Hematopoietic multipotent progenitor cell treated with erythropoietin and hydrocortisone succinate and interleukin-3 and kit ligand, for 15 days (in vitro differentiated cells): ENCODE measurements around the gene DHRS12.

Experiments
- DNase-seq: peaks from one replicate; pipeline ENCODE4 v3.0.0-alpha.2; 2015; ENCODE audit warnings: low spot score

The DHRS12 gene

GRCh38 chr13:51759240-51759639, 44.7 kb downstream of the DHRS12 start:
- DNase-seq = no peak

DNA sequence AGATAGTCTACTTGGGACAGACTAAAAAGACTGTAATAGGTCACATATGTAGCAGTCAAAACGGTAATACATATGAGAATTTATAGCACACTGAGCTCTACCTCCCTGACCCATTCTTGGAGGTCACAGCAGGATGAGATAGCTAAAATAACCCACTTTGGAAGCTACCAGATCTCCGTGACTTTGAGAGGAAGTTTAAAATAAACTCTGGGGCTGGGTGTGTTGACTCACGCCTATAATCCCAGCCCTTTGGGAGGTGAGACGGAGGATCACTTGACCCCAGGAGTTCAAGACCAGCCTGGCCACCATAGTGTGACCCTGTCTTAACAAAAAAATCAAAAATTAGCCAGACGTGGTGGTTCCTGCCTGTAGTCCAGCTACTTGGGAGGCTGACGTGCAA, 45.3 kb downstream of the DHRS12 start:
- no peak for DNase-seq

GRCh38 chr13:51756651-51757050, 47.3 kb downstream of the DHRS12 start:
- no peak for DNase-seq

DNA sequence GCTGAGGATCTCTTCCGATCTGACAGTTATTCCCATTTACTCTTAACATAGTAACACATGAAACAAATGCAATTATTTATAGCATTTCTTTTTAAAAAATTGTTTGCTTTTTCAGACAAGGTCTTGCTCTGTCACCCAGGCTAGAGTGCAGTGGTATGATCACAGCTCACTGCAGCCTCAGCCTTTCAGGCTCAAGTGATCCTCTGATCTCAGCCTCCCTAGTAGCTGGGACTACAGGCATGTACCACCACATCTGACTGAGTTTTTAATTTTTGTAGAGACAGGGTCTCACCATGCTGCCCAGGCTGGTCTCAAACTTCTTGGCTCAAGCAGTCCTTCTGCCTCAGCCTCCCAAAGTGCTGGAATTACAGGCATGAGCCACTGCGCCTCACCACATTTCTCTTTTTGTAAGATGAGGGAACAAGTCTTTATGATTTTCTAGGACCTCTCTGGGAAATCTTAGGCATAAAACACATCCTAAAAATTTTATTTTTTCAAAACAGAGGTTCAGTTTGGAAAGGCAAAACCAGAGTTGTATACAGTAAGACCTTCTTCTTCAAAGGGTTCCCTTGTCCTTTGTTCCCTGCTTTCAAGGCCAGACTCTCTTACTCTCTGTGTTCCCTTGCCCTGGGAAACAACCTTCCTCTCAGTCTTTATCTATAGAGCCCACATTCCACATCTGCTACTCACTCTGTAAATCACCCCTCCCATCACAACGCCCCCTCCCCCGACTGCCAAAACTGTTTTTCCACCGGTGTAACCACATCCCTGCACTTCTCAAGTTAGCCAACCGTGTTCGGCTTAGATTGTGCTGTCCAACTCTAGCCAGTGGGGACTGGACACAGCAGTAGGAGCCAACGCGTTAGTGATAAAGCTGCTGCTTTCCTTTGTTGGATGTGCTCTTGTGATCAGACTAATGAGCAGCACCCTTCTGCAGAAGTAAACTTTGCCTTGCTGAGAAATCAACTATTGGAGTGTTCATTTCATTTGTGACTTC, 56.2 kb downstream of the DHRS12 start:
- no peak for DNase-seq

DNA sequence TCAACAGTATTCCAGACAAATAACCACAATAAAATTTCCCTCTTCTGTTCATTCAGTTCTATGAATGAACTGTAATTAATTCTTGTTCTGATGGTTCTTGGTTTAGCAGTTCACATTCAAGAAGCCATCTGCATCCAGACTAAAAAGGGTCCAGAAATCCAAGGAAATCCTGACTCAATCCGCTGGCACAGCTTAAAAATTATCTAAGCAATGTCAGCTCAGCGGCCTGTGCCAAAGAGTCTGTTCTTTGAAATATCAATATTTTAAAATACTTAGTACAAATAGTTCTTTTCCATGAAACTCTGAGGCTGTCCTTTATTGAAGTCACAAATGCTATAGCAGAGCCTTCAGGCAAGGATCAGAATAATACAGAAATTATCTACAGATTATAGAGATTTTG, 57.2 kb downstream of the DHRS12 start:
- no peak for DNase-seq

DNA sequence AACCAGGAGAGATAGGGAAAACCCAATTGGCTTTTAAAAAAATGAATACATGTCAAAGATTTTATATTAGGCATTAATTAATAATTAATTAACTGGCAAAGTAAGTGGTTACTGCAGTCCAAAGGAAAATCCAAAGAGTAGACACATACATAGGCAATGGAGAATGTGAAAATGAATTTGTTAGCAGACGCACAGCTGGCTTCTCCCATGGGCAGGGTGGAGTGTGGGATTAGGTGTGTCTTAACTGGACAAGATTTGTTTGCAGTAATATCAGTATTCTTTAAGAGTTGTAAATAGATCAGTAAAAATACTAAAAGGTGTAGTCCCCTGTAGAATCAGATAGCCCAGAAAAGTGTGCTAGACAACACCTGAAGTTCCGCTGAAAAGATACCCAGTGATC, 58.7 kb downstream of the DHRS12 start:
- DNase-seq = no peak

GRCh38 chr13:51742611-51743010, 61.4 kb downstream of the DHRS12 start:
- no peak for DNase-seq

DNA sequence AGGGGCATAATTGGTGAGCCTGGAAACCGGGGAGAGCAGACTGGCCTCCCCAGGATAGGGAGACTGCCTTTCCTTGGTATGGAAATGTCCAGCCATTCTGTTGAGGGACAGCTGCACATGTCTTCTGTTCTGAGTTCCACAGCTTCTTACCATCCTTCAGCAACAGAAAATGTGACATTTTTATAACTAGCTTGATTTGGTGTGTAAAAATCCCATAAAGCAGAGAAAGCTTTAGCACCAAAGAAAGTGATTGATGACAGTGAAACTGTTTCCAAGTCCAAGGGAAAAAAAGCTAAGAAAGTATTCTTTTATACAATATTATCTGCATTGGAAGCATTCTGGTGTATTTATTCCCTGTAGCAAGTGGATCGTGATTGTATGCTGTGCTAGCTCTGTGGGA, 61.9 kb downstream of the DHRS12 start:
- DNase-seq = no peak

DNA sequence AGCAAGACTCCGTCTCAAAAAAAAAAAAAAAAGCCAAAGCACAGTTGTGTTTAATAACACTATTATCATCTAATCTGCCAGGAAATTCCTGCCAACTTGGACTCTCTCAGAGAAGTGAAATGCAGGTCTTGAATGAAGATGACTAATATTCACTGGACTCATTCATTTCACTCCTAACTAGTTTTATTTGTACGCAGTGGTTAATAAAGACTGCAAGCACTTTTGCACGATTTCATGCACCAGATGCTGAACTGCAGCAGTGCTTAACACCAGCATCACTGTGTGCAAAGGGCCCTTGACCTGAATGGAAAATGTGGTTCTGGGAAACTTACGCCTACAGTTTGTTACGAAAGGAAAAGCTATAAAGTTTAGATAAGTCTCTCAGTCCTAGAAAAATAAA, 63.3 kb downstream of the DHRS12 start:
- DNase-seq = no peak

DNA sequence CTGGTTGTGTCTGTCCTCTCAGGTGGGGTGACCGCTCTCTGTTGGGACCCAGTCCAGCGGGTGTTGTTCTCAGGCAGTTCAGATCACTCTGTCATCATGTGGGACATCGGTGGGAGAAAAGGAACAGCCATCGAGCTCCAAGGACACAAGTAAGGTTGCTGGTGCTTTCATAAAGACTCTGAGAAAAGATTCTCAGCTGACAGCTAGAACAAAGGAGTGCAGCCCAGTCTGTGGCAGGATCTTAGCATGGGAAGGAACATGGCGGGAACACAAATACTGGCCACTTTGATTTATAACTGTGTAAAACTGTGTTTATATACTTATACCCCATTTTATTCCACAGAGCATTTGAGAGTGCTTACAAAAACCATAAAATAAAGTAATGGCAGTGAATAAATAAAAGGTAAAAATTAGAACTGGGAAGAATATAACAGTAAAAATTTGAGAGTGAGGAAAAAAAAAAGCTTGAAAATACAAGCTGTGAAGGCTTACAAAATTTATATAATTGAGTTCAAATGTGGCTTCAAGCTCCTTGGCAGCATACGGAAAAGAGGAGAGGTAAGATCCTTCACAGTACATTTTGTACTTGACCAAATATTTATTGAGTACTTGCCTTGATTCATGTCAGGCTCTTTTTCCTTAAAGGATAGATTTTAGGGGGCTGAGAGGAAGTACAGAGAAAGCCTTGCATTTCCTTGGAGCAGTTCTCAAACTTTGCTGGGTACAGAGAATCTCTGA, 64.8 kb downstream of the DHRS12 start:
- DNase-seq = no peak

DNA sequence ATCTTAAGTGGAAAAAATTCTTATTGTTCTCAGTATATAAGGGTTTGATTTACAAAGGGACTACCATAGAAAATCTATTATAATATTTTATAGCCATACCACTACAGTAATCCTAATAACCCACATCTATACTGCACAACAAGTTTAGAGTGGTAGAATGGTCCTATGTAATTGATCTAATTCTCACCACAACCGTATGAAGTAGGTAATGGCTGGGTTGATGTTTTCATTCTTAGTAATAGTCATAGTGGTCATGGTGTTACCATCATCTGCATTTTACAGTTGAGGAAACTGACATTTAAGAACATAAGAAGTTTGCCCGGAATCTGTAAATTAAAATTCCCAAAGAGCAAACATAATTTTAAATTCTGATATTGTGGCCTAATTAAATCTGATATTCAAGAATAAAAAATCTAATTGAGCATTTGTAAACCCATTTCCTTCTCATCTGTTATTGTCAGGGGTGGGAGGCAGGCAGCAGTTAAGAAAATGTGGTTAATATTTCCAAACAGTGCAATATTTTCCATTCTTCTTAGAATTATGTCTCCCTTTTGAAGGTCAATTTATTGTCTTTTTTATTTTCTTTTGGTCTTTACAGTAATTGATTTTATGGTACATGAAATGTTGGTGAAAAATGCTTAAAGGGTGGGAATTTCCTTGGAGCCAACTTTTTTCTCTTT, 65.6 kb downstream of the DHRS12 start:
- no peak for DNase-seq

DNA sequence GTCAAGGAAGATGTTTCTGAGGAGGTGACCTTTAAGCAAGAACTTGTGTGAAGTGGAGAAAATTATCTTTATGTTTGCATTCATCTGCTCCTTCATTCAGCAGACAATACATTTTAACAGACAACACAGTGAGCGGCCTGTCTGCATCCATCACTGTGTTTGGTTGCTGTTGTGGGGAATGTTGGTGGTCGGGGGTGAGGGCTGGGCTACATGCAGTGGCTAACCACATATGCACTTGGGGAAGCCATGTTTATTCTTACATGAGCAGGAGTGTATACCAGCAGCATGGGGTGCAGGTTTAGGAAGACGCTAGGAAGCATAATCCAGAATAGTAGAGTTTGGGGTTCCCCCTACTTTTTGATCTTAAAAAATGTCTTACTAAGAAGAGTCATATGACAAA, 66.4 kb downstream of the DHRS12 start:
- DNase-seq = no peak

- no peak for DNase-seq
Observed at GRCh38 chr13:51734786-51735185, 69.2 kb downstream of the DHRS12 start.

GRCh38 chr13:51733374-51734298, 70.3 kb downstream of the DHRS12 start:
- no peak for DNase-seq

GRCh38 chr13:51731759-51732158, 72.2 kb downstream of the DHRS12 start:
- no peak for DNase-seq

DNA sequence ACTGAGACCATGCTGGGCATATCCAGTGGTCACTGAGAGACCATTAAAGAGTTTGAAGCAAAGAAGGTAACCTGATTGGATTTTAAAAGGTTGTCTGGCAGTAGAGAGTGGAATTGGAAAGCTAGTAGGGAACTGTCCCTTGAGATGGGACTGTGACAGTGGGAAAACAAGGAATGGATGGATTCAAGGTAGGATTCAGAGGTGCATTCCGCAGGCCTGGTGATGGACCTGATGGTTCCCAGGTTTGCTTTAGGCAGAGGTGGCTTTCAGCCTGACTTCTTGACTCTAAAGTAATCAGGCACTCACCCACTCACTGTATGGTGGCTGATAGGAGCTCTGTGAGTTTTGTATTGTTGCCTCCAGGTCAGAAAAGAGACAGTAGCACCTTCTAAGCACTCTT, 73.0 kb downstream of the DHRS12 start:
- no peak for DNase-seq

GRCh38 chr13:51729866-51730553, 74.0 kb downstream of the DHRS12 start:
- no peak for DNase-seq

DNA sequence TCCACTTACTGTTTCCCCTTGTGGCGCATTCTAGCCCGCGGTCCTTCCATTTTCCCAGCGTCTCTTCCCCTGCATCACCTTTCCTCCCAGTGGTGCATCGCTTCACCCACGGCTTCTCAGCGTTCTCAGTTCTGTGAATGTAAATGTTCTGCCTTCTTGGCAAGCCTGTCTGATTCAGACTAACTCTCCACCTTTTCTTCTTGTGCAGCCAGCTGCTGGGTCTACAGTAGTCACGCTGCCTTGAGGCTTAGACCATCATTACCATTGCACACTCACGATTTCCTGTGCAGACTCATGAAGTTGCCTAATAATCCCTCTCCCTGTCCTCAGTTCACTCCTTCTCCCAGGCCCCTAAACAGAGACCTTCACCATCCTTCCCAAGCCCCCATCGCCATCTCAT, 75.0 kb downstream of the DHRS12 start:
- no peak for DNase-seq

DNA sequence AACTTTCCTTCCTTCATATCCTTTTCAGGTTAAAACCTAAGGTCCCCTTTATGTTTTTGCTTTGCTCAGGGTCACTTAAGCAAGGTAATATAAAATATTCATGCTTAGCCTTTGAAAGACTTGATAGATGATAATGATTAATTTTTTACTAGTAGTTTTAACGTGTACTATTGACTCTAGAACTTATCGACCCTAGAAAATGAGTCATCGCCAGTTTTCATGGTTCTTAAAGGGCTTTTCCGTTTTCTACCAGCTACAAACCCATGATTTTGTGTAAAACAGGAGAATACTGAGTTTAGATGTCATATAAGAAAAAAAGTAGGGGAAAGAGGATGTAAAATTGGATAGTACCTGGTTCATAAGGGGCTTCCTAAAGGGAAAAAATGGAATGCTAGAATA, 75.7 kb downstream of the DHRS12 start:
- DNase-seq = no peak

GRCh38 chr13:51727634-51728274, 76.2 kb downstream of the DHRS12 start:
- no peak for DNase-seq
